SK-N-SH treated with all-trans-retinoic acid at 6 μM for 48 hours (cell line): ENCODE data around the gene EPB41.
"Not testable (repeated sequence)": the region's sequence is repeated elsewhere in the genome, so short reads cannot be mapped to it uniquely, and the experiment has no call there.

Experiments
- ATAC-seq: fragments of 200-7000 bp; cut with Tn5 transposase; 3 replicates; pipeline ENCODE4 v1.9.1; 2020; ENCODE audit warnings: mild to moderate bottlenecking, moderate library complexity
- CREB5 ChIP-seq: fragments of 250-450 bp; sonication (Bioruptor Pico); IDR thresholded peaks from 2 replicates; pipeline ENCODE4 v1.5.1; 2020; ENCODE audit warnings: low read depth, mild to moderate bottlenecking, moderate library complexity
- CSDC2 ChIP-seq: fragments of 250-450 bp; sonication (Bioruptor Pico); IDR thresholded peaks from 2 replicates; pipeline ENCODE4 v1.5.0; 2020; ENCODE audit warnings: mild to moderate bottlenecking, moderate library complexity
- GLIS3 ChIP-seq: fragments of 250-450 bp; sonication (Bioruptor Pico); IDR thresholded peaks from 2 replicates; pipeline ENCODE4 v1.5.0; 2020; ENCODE audit warnings: mild to moderate bottlenecking, moderate library complexity
- OSR1 ChIP-seq: fragments of 250-450 bp; sonication (Bioruptor Pico); IDR thresholded peaks from 2 replicates; pipeline ENCODE4 v1.8.0; 2022; ENCODE audit warnings: moderate library complexity, mild to moderate bottlenecking, inconsistent platforms
- PATZ1 ChIP-seq: fragments of 250-450 bp; sonication (Bioruptor Pico); IDR thresholded peaks from 2 replicates; pipeline ENCODE4 v1.8.0; 2020; ENCODE audit warnings: mild to moderate bottlenecking, moderate library complexity, borderline replicate concordance
- RARB ChIP-seq: fragments of 250-450 bp; sonication (Bioruptor Pico); IDR thresholded peaks from 2 replicates; pipeline ENCODE4 v1.8.0; 2021; ENCODE audit warnings: mild to moderate bottlenecking, moderate library complexity
- SNAI2 ChIP-seq: fragments of 250-450 bp; sonication (Bioruptor Pico); IDR thresholded peaks from 2 replicates; pipeline ENCODE4 v1.5.0; 2020; ENCODE audit warnings: mild to moderate bottlenecking, moderate library complexity
- TOX ChIP-seq: fragments of 250-450 bp; sonication (Bioruptor Pico); IDR thresholded peaks from 2 replicates; pipeline ENCODE4 v1.8.0; 2021; ENCODE audit warnings: mild to moderate bottlenecking, moderate library complexity, borderline replicate concordance
- TSHZ2 ChIP-seq: fragments of 250-450 bp; sonication (Bioruptor Pico); IDR thresholded peaks from 2 replicates; pipeline ENCODE4 v1.5.0; 2020; ENCODE audit warnings: mild to moderate bottlenecking, moderate library complexity
- ZFP3 ChIP-seq: fragments of 250-450 bp; sonication (Bioruptor Pico); IDR thresholded peaks from 2 replicates; pipeline ENCODE4 v1.5.0; 2020; ENCODE audit warnings: mild to moderate bottlenecking, moderate library complexity
- ZFP30 ChIP-seq: fragments of 450-650 bp; formaldehyde crosslinking; IDR thresholded peaks from 2 replicates; pipeline ENCODE4 v1.5.0; 2022; ENCODE audit warnings: mild to moderate bottlenecking, moderate library complexity
- ZNF70 ChIP-seq: fragments of 450-650 bp; formaldehyde crosslinking; IDR thresholded peaks from 2 replicates; pipeline ENCODE4 v1.5.0; 2020; ENCODE audit warnings: mild to moderate bottlenecking, moderate library complexity
- ZNF8 ChIP-seq: fragments of 450-650 bp; formaldehyde crosslinking; IDR thresholded peaks from 2 replicates; pipeline ENCODE4 v1.5.0; 2020; ENCODE audit warnings: mild to moderate bottlenecking, moderate library complexity

The EPB41 gene

GRCh38 chr1:28950449-28950848, 36.1 kb downstream of the EPB41 start (continued):
- no peak for TF ChIP-seq TSHZ2 (CRISPR knock-in tag)
- TF ChIP-seq ZFP3 (CRISPR knock-in tag): no peak
- no peak for TF ChIP-seq TOX (CRISPR knock-in tag)
- TF ChIP-seq GLIS3 (CRISPR knock-in tag): no peak
- no peak for TF ChIP-seq RARB (CRISPR knock-in tag)
- no peak for TF ChIP-seq OSR1 (CRISPR knock-in tag)
- TF ChIP-seq CREB5 (CRISPR knock-in tag): no peak

GRCh38 chr1:28954126-28954726, 39.9 kb downstream of the EPB41 start:
- ATAC-seq: no peak
- TF ChIP-seq ZNF70 (CRISPR knock-in tag) (no peak), CREB5 (CRISPR knock-in tag) (no peak)

GRCh38 chr1:28956038-28956464, 41.7 kb downstream of the EPB41 start:
- TF ChIP-seq PATZ1 (CRISPR knock-in tag) (no peak), ZFP30 (CRISPR knock-in tag) (no peak), ZNF8 (CRISPR knock-in tag) (no peak), GLIS3 (CRISPR knock-in tag) (no peak), OSR1 (CRISPR knock-in tag) (no peak), TSHZ2 (CRISPR knock-in tag) (no peak), CSDC2 (CRISPR knock-in tag) (no peak)
- no peak for ATAC-seq

- not testable (repeated sequence) for ATAC-seq
These were observed 47.9 kb downstream of the EPB41 start for GRCh38 chr1:28962114-28962831.

GRCh38 chr1:28965271-28965870, 51.0 kb downstream of the EPB41 start:
- no peak for ATAC-seq
- no peak for TF ChIP-seq SNAI2
